GM12872 (cell line): ENCODE measurements around the gene CYP8B1.

Experiments used
- CTCF ChIP-seq: IDR thresholded peaks from 3 replicates; pipeline ENCODE4 v1.5.1; 2011; ENCODE audit warnings: low read depth, mild to moderate bottlenecking, low read length, moderate library complexity; ENCODE audit not compliant: insufficient read depth

The CYP8B1 gene

GRCh38 chr3:42875325-42876151 is at the start of gene CYP8B1:
Gene CYP8B1, minus strand, starts transcription at chr3:42875879. Its CDS starts 63 bp downstream, at chr3:42875816.
- TF ChIP-seq CTCF: no peak

GRCh38 chr3:42923606-42924005 is 47.9 kb upstream of the CYP8B1 start:
- TF ChIP-seq CTCF: no peak

GRCh38 chr3:42914771-42915515 is 39.3 kb upstream of the CYP8B1 start:
- no peak for TF ChIP-seq CTCF

- TF ChIP-seq CTCF: no peak
Measured at GRCh38 chr3:42911551-42911950, 35.9 kb upstream of the CYP8B1 start.

- no peak for TF ChIP-seq CTCF
Measured at GRCh38 chr3:42908675-42909074, 33.0 kb upstream of the CYP8B1 start.

- TF ChIP-seq CTCF: no peak
Measured at GRCh38 chr3:42906848-42907183, 31.1 kb upstream of the CYP8B1 start.

GRCh38 chr3:42906070-42906847 is 30.6 kb upstream of the CYP8B1 start, which contains the start of gene ZNF662:
Gene ZNF662, plus strand, starts transcription at chr3:42906142. Its CDS starts 1,973 bp downstream, at chr3:42908115.
- no peak for TF ChIP-seq CTCF
